ENCODE results near the gene BAAT. TPM values are rescaled to one million over a fixed set of nuclear protein-coding genes. Genes with fewer than 3 reads are reported as not detected.

Gene BAAT
- total and polyA plus RNA-seq, 9 of the 15 experiments (the other 6 are each of a cell fraction or from before 2014, with no cell fraction given) = 0.17 to 0.76 (median 0.32) TPM

DNA sequence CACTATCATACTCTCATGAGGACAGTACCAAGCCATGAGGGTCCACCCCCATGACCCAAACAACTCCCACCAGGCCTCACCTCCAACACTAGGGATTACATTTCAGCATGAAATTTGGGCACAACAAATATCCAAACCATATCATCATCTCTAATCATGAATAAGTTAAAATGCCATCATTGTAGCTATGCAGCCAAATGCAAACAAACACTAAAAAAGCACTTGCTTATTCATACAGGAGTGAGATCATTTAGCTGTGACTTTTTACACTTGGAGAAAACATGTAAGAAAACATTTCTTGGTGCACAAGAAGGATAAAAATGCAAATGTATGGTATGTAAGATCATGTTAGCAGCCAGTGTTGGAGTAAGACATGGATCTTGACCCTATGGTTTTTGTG, 24.2 kb downstream of the BAAT start:
- intact Hi-C loops (cut with micrococcal nuclease) = no loop called here
- no peak overlapping the region for H3K27ac ChIP-seq (ENCODE audit: extremely low read depth, low read depth, low read length)
- H2AFZ ChIP-seq (ENCODE audit: low read depth, low read length) = no peak overlapping the region
- H3K9me3 ChIP-seq (replicated peaks; ENCODE audit: control insufficient read depth, insufficient read depth, low read depth, low read length) = no peaks in the 10 kb centered on the region; the same call in 1 of the 2 replicates
- H4K20me1 ChIP-seq (replicated peaks; ENCODE audit: control insufficient read depth, insufficient read depth, low read length) = no peaks in the 10 kb centered on the region
- no peak overlapping the region for H3K9ac ChIP-seq (ENCODE audit: insufficient read depth in 1 of 2, low read depth in 2 of 2, low read length in 2 of 2)
- H3K9me1 ChIP-seq (ENCODE audit: control insufficient read depth, insufficient read depth, low read length) = no peaks in the 10 kb centered on the region
- no peaks in the 10 kb centered on the region for H3K27me3 ChIP-seq (ENCODE audit: control insufficient read depth in 2 of 2, insufficient read depth in 2 of 2, low read length in 2 of 2)
- no peak for FAIRE-seq
- no peaks in the 10 kb centered on the region for H3K79me2 ChIP-seq (ENCODE audit: control insufficient read depth, insufficient read depth, low read length)
- ChIA-PET POLR2A (no interaction called here), CTCF (ENCODE audit: low intra/inter-chr PET ratio) (no interaction called here)
- H3K36me3 ChIP-seq (ENCODE audit: control insufficient read depth, insufficient read depth, low read length) = no peaks in the 10 kb centered on the region
- no peak for DNase-seq (ENCODE audit: extremely low read depth in 1 of 4, low spot score in 3 of 4)
- no TSS peak for BruUV-seq (replicated peaks)
- in situ Hi-C loops (cut with MboI) = no loop called here
- ATAC-seq = no peak
- H3K4me3 ChIP-seq = no peak overlapping the region
- TF ChIP-seq ZFPM2 (CRISPR knock-in tag; IDR thresholded peaks at IDR 0.05) (no peak), SPI1 (IDR thresholded peaks at IDR 0.05; ENCODE audit: borderline replicate concordance, low read depth, low read length) (no peak), ASH1L (IDR thresholded peaks at IDR 0.05; ENCODE audit: borderline replicate concordance, low read depth, partially characterized antibody) (no peak), ZNF408 (CRISPR knock-in tag; IDR thresholded peaks at IDR 0.05; ENCODE audit: low read depth) (no peak)
- no peak overlapping the region for H3K4me2 ChIP-seq (ENCODE audit: insufficient read depth, low read length)
- peaks cover 6 to 28% of the 10 kb centered on the region in 2 experiments; a peak in 4 of 5 replicates for H3K4me1 ChIP-seq (replicated peaks in 1 of 2; ENCODE audit: control insufficient read depth in 2 of 2, insufficient read depth in 2 of 2, low read length in 2 of 2)

DNA sequence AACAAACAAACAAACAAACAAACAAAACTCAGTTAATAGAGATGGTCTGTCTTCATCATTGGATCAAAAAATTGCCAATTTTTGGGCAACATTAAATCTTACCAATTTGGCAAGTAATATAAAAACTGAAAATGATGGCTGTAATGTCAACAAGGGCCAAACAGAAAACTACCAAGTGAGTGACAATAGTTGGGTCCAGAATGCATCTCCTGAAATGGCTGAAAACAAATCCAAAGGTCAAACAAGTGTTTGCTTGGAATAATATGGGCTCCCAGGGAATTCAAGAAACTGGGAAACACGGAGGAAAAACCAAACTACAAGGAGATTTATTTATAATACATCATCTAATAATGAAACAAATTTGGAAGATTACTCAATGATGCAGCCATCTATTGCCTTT, 25.1 kb downstream of the BAAT start:
- POLR2A ChIA-PET = no interaction called here
- ATAC-seq = no peak
- no peak for TF ChIP-seq ZNF23 (CRISPR knock-in tag; IDR thresholded peaks at IDR 0.05)
- TF ChIP-seq, protein P1, sequence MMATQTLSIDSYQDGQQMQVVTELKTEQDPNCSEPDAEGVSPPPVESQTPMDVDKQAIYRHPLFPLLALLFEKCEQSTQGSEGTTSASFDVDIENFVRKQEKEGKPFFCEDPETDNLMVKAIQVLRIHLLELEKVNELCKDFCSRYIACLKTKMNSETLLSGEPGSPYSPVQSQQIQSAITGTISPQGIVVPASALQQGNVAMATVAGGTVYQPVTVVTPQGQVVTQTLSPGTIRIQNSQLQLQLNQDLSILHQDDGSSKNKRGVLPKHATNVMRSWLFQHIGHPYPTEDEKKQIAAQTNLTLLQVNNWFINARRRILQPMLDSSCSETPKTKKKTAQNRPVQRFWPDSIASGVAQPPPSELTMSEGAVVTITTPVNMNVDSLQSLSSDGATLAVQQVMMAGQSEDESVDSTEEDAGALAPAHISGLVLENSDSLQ (IDR thresholded peaks at IDR 0.05) = no peak
- TF ChIP-seq, protein P2, sequence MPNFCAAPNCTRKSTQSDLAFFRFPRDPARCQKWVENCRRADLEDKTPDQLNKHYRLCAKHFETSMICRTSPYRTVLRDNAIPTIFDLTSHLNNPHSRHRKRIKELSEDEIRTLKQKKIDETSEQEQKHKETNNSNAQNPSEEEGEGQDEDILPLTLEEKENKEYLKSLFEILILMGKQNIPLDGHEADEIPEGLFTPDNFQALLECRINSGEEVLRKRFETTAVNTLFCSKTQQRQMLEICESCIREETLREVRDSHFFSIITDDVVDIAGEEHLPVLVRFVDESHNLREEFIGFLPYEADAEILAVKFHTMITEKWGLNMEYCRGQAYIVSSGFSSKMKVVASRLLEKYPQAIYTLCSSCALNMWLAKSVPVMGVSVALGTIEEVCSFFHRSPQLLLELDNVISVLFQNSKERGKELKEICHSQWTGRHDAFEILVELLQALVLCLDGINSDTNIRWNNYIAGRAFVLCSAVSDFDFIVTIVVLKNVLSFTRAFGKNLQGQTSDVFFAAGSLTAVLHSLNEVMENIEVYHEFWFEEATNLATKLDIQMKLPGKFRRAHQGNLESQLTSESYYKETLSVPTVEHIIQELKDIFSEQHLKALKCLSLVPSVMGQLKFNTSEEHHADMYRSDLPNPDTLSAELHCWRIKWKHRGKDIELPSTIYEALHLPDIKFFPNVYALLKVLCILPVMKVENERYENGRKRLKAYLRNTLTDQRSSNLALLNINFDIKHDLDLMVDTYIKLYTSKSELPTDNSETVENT (CRISPR knock-in tag; IDR thresholded peaks at IDR 0.05) = no peak
- TF ChIP-seq, protein P3, sequence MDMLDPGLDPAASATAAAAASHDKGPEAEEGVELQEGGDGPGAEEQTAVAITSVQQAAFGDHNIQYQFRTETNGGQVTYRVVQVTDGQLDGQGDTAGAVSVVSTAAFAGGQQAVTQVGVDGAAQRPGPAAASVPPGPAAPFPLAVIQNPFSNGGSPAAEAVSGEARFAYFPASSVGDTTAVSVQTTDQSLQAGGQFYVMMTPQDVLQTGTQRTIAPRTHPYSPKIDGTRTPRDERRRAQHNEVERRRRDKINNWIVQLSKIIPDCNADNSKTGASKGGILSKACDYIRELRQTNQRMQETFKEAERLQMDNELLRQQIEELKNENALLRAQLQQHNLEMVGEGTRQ (CRISPR knock-in tag; IDR thresholded peaks at IDR 0.05) = no peak
- TF ChIP-seq, protein P4, sequence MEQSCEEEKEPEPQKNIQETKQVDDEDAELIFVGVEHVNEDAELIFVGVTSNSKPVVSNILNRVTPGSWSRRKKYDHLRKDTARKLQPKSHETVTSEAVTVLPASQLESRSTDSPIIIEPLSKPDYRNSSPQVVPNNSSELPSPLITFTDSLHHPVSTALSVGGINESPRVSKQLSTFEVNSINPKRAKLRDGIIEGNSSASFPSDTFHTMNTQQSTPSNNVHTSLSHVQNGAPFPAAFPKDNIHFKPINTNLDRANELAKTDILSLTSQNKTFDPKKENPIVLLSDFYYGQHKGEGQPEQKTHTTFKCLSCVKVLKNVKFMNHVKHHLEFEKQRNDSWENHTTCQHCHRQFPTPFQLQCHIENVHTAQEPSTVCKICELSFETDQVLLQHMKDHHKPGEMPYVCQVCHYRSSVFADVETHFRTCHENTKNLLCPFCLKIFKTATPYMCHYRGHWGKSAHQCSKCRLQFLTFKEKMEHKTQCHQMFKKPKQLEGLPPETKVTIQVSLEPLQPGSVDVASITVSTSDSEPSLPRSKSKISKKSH (CRISPR knock-in tag; IDR thresholded peaks at IDR 0.05) = no peak
- no peak for TF ChIP-seq CAMTA2 (CRISPR knock-in tag; conservative IDR thresholded peaks at IDR 0.05)
- TF ChIP-seq HLTF (IDR thresholded peaks at IDR 0.05) = no peak
- TF ChIP-seq NR3C1 (CRISPR knock-in tag; IDR thresholded peaks at IDR 0.05) = no peak

More for the DNA sequence above, 25.1 kb downstream of the BAAT start:
- Histone ChIP-seq H3K9me3 (replicated peaks; ENCODE audit: control insufficient read depth, insufficient read depth, low read depth, low read length) (no peaks in the 10 kb centered on the region; the same call in 1 of the 2 replicates), H3K4me1 (replicated peaks in 1 of 2; ENCODE audit: control insufficient read depth in 2 of 2, insufficient read depth in 2 of 2, low read length in 2 of 2) (peaks cover 11 to 21% of the 10 kb centered on the region in 2 experiments; a peak in 3 of 5 replicates), H3K4me3 (no peak overlapping the region), H2AFZ (ENCODE audit: low read depth, low read length) (no peak overlapping the region), H3K9me1 (ENCODE audit: control insufficient read depth, insufficient read depth, low read length) (no peaks in the 10 kb centered on the region), H3K9ac (ENCODE audit: insufficient read depth in 1 of 2, low read depth in 2 of 2, low read length in 2 of 2) (no peak overlapping the region), H3K27ac (ENCODE audit: extremely low read depth, low read depth, low read length) (no peak overlapping the region), H3K79me2 (ENCODE audit: control insufficient read depth, insufficient read depth, low read length) (no peaks in the 10 kb centered on the region), H3K4me2 (ENCODE audit: insufficient read depth, low read length) (no peak overlapping the region), H4K20me1 (replicated peaks; ENCODE audit: control insufficient read depth, insufficient read depth, low read length) (no peaks in the 10 kb centered on the region), H3K36me3 (ENCODE audit: control insufficient read depth, insufficient read depth, low read length) (no peaks in the 10 kb centered on the region), H3K27me3 (ENCODE audit: control insufficient read depth in 2 of 2, insufficient read depth in 2 of 2, low read length in 2 of 2) (no peaks in the 10 kb centered on the region)
- in situ Hi-C loops (cut with MboI) (no loop called here), intact Hi-C loops (cut with micrococcal nuclease) (no loop called here)
- DNase-seq (ENCODE audit: extremely low read depth in 1 of 4, low spot score in 3 of 4) = no peak
- no peak for FAIRE-seq
- CTCF ChIA-PET (ENCODE audit: low intra/inter-chr PET ratio) = no interaction called here
- no TSS peak for BruUV-seq (replicated peaks)
- 33% methylated on average over 1 of the region's 1 CpG for WGBS (ENCODE audit: insufficient coverage, low coverage, missing lambda C conversion rate)

Measured in K562 (cell line).